Fibroblast of villous mesenchyme (primary cell): ENCODE measurements around the gene CSTF1. TPM values are rescaled to one million over a fixed set of nuclear protein-coding genes. Genes with fewer than 3 reads are reported as not detected.

ENCODE experiments used
- DNase-seq: peaks from one replicate; pipeline ENCODE4 v3.0.0-alpha.2; 2010; ENCODE audit warnings: low read depth
- H3K4me3 ChIP-seq: 2 replicates; pipeline ENCODE4 v1.5.1; 2011; ENCODE audit warnings: low read depth, mild to moderate bottlenecking, low read length
- CTCF ChIP-seq: IDR thresholded peaks from 2 replicates; pipeline ENCODE4 v1.5.1; 2012; ENCODE audit warnings: low read depth, mild to moderate bottlenecking, low read length; ENCODE audit not compliant: insufficient read depth
- total RNA-seq: library from RNA; depleted of rRNA; stranded (reverse); fragments of >200 nt; gene quantifications from 2 replicates; pipeline ENCODE4 v1.2.3, GENCODE V29; 2012

The CSTF1 gene
- total RNA-seq, 1 donor, result 40.6 TPM

- no peak for TF ChIP-seq CTCF
- peak; percentile 44 for DNase-seq
- H3K4me3 ChIP-seq, result no peak overlapping the region
Measured at GRCh38 chr20:56380375-56380774, 12.1 kb upstream of the CSTF1 start.

DNA sequence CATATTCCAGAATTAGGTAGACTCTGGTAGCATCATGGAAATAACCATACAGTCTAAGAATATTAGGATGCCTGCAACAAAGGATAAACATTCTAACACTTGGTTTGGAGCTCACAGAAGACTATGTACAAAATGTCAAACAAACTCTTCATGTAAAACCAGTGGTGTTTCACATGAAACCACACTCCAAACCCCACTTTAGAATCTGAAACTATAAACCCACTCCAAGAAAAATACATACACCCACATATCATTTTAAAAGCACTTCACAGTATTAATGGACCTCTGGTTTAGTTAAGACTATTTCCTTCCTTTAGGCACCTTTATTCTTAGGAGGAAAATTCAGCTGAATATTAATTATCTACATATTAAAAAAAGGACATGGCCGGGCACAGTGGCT is 10.9 kb upstream of the CSTF1 start:
- no peak for TF ChIP-seq CTCF
- no peak overlapping the region for H3K4me3 ChIP-seq
- no peak for DNase-seq

DNA sequence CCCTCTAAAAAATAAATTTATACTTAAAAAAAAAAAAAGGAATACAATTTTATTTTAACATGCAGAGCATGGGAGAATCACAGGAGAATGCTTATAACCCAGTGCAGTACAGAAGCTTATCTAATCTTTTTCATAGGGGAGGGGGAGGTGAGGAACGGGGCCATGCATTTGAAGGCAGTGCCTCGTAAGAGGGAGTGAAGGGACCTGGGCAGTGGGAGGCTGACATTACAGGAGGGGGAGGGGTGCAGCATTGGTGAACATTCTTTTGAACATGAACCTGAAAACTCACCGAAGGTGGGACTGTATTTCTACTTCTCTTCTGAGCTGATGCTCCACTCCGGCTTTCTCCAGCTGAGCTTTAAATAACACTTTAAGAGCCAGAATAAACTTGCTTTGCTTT is 9.7 kb upstream of the CSTF1 start:
- H3K4me3 ChIP-seq, result no peak overlapping the region
- no peak for TF ChIP-seq CTCF
- DNase-seq, result no peak

GRCh38 chr20:56383334-56383733 is 9.1 kb upstream of the CSTF1 start:
- H3K4me3 ChIP-seq, result no peak overlapping the region
- DNase-seq, result no peak
- TF ChIP-seq CTCF, result no peak

DNA sequence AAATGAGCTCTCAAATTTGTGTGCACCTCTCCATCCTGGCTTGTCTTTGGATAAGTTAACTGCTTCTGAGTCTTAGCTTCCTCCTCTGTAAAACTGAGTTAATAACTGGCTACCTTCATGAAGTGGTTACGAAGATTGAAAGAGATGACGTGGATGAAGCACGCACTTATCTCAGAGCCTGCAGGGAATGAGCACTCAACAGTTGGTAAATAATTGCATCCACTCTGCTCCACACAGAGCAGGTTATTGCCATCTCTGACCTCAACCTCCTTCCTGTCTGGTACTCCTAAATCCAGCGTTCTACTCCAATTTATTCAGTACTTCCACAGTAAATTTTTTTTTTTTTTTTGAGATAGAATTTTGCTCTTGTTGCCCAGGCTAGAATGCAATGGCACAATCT is 7.3 kb upstream of the CSTF1 start:
- no peak for TF ChIP-seq CTCF
- no peak for DNase-seq

GRCh38 chr20:56386219-56386618 is 6.2 kb upstream of the CSTF1 start:
- DNase-seq, result no peak
- no peak for TF ChIP-seq CTCF
- no peak overlapping the region for H3K4me3 ChIP-seq

More for the DNA sequence above, 7.3 kb upstream of the CSTF1 start:
- no peak overlapping the region for H3K4me3 ChIP-seq

DNA sequence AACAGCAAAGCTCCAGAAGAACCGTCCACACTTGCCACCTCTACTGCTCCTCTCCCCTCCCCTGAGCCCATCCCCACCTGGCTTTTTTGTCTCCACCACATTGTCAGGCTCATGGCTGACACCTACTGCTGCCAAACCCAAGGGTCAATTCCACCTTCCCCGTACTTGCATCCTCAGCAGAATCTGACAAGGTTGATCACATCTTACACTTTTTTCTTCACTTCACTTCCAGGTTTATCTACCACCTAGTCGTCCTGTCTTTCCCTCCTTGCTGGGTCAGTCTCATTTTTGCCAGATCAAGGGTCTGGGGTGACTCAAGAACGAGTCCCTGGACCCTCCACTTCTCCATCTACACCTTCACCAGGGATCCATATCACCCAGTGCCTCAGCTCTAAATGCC is 3.6 kb upstream of the CSTF1 start:
- TF ChIP-seq CTCF, result no peak
- H3K4me3 ChIP-seq, result no peak overlapping the region
- DNase-seq, result no peak
